ENCODE results near the gene NCBP2.

Gene NCBP2

DNA sequence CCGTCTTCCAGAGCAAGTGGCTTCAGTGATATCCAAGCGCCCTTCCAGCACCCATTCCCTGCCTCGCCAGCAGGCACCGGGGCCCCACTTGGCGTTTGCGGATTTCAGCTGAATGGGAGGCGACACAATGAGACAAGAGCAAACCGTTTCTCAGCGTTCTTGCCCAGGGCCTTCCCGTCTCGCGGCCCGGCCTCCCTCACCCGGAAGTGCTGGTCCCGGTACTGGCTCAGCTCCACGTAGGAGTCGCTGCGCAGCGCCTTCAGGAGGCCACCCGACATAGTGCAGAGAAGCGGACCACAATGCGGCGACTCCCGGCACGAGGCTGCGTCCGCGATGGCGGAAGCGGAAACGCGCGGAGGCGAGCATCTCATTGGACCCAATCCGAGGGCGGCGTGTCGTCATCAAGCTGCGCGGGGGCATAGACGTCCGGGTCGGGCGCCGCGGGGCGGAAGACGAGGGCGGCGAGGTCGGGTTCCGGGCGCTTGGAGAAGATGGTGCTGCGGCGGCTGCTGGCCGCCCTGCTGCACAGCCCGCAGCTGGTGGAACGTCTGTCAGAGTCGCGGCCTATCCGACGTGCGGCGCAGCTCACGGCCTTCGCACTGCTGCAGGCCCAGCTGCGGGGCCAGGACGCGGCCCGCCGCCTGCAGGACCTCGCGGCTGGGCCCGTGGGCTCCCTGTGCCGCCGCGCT lies at the start of gene NCBP2:
NCBP2 (minus strand) TSS at position 303 of the 689 bp plus-strand sequence; CDS start at position 278, 25 bp downstream.
- peak; percentile 94 to 99 (median 96) for DNase-seq
- intact Hi-C loops (cut with DNase I), result loop anchor here (1.0 to 5.0 kb wide), 4 partner anchors 76 to 625 kb away; partner anchors contain the start of genes CEP19, DYNLT2B, FBXO45 and PIGX

DNA sequence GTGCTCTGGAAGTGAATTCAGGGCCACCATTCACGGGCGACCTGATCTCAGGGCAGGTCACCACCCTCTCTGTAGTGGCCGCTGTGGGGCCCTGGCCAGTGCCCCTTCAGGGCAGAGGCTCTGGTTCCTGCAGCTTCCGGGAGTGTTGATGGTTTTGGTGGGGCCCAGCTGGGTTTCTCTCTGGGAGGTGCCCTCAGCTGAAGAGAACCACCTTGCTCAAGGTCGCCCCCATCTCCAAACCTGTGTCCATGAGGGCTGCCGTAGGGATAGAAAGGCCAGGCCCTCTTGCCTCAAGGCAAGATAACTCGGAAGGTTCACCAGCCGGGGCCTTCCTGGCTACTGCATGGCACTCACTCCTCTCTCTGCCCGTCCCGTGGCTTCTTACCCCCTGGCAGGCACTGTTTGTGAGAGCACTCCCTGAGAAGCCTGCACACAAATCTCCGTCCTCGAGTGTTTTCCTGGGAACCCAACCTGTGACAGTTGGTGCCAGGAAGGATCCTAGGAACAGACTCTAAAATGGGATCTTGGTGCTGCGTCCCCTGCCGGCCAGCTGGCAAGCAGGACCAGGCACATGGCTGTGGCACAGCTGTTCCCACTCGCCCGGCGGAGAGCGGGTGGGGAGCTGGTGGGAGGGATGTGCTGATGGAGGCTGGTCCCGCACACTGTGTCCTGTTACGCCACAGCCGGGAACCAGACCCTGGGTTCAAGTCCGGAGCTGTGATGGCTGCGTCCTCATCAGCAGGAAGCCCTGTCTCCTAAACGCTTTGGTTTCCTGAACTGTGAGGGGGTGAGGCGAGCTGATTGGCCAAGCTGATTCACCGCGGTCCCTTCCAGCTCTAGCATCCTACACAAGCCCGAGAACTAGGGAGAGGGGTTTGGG lies 49.5 kb upstream of the NCBP2 start:
- DNase-seq, result peak in 9 of 10 donors; percentile 28 to 95 (median 63)
- intact Hi-C loops (cut with DNase I), result no loop called here

DNA sequence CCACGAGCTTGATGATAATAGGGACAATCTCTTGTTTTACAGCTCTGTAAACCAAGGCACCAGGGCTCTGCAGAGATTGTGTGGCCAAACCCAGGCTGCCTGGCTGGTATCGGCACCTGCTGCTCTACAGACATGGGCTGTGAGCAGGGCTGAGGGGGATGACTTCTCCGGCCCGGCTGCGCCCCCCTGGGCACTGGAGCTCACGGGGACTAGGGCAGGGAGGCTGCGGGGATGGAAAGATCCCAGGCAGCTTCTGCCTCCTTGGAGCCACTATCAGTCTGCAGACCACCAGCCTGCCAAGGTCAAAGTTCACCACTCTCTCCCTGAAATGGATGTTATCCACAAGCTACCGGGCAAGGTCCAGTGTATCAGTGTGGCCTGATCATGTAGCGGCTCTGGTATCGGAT lies 48.3 kb upstream of the NCBP2 start:
- intact Hi-C loops (cut with DNase I), result no loop called here
- DNase-seq, result peak in 2 of 10 donors; percentile 36 to 71

DNA sequence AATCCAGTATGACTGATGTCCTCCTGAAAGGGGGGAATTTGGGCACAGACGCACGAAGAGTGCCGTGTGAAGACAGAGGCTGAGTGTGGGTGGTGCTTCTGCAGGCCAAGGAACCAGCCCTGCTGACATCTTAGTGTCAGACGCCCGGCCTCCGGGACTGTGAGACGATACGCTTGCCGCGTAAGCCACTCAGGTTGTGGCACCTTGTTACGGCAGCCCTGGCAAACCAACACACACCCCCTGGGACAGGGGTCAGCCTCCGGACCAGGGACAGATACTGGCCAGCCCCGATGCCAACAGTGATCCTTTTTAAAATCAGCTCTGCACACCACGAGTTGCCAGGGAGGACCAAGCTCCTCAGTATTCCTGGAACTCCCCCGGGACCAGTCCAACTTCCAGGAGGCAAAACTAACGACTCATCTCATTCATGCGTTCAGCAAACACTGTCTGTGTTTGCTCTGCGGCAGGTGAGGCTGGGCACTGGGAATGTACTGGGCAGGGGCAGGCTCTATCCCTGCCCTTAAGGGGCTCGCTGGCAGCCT lies 47.5 kb upstream of the NCBP2 start:
- DNase-seq, result peak in 3 of 10 donors; percentile 66 to 87 (median 67)
- intact Hi-C loops (cut with DNase I), result no loop called here

DNA sequence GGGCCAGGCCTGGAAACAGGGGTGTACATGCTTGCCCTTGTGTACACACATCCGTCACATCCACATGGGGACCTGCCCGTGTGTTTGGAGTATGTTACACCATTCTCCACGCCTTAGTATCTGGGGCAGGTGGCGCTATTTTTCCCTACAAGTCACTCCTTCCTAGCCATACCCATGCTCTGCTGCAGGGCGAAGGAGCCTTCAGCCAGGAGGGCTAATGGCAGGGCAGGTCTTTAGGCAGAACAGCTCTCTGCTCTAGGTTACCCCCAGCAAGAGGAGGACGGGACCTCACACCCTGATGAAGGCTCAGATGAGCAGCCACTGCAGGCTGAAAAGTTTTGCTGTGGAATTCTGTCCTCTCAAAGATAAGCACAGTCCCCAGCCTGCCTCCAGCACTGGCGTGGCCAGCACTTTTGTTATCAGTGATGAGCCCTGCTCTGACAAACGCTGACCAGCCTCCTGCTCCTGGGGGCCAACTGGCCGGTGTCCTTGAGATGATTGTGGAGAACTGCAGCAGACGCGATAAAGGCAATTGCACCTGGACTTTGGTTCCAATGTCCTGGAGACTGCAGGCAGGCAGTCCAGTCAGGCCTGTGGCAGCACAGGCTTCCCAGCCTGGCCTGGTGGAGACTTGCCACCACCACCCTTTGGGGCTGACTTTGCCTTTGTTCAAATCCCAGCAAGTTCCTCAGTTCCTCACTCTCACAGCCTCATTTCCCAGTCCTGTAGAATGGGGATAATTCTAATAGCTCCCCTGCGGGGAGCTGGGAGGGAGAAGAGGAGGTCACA lies 46.1 kb upstream of the NCBP2 start:
- intact Hi-C loops (cut with DNase I), result no loop called here
- peak in 3 of 10 donors; percentile 33 to 58 (median 58) for DNase-seq

DNA sequence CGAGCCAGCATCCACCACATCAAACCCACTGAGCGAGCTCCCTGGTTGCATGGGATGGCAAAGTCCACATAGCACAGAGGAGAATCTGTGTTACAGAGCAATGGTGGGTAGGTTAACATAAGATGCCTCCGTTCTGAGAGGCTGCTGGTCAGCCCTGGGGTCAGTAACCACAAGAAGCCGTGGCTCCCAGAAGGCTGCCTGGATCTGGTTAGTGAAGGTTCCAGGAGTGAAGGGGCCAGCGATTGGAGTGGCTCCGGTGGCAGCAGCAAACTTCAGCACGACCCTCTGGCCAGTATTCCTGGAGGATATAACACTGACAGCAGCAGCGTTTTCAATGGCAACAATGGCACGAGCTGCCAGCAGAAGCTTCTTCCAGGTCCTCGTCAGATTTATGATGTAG lies 44.7 kb upstream of the NCBP2 start:
- peak in 3 of 10 donors; percentile 15 to 52 (median 20) for DNase-seq
- intact Hi-C loops (cut with DNase I), result no loop called here

DNA sequence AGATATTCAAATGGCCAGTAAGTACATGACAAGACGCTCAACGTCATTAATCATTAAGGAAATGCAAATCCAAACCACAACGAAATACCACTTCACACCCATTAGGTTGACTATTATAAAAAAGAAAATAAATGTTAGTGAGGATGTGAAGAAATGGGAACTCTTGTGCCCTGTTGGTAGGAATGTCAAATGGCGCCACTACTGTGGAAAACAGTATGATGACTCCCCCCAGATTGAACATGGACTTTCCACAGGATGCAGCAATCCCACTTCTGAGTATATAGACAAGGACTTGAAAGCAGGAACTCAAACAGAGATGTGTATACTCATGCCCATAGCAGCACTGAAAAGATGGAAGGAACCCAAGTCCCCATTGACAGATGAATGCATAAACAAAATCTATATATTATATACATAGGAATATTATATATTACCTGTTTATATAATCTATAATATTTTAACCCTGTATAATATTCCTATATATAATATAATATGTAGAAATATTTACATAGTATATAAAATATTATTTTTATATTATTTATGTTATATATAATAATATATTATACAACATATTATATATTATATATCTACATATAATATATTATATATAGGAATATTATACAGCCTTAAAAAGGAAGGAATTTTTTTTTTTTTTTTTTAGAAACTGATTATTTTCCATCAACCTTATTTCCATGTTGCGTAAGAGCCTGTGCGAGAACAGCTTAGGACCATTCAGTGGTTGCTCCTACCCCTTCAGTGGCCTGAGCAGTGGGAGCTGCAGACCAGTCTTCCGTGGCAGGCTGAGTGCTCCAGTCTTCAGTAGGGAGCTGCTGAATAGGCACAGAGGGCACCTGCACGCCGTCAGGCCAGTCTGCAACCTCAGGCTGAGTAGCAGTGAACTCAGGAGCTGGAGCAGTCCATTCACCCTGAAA lies 43.9 kb upstream of the NCBP2 start:
- intact Hi-C loops (cut with DNase I), result no loop called here
- peak in 2 of 10 donors; percentile 35 to 43 for DNase-seq

DNA sequence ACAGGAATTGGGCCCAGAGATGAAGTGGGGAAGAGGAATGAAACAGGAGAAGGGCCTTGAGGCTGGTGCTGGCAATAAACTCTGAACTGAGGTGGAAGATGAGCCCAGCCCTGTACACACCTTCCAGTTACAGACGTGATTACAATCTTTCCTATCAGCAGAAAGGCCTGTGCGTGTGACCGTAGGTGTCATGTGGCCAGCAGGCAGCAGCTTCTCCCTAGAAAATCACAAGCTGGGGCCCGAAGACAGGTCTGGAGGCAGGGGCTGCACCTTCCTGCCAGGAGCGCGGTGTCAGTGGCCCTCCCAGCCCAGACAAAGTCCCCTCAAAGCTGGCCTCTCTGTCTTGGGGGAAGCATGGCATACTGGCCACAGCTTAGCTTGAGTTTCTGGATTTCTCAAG lies 43.0 kb upstream of the NCBP2 start:
- peak in 1 of 10 donors; percentile 56 for DNase-seq
- intact Hi-C loops (cut with DNase I), result no loop called here

DNA sequence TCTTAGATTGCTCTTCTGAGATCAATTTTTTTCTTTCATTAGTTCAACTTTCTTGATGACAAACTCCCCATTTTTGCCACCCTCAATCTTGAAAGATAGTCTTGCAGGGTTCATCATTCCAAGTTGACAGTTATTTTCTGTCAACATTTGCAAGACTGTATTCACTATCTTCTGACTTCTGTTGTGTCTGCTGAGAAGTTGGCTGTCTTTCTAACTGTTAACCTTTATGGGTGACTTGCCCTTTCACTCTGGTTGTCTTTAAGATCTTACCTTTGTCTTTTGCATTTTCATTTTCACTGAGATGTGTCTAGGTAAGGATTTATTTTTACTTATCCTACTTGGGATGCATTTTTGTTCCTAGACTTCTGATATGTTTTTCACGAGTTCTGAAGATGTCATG lies 40.9 kb upstream of the NCBP2 start:
- intact Hi-C loops (cut with DNase I), result no loop called here

DNA sequence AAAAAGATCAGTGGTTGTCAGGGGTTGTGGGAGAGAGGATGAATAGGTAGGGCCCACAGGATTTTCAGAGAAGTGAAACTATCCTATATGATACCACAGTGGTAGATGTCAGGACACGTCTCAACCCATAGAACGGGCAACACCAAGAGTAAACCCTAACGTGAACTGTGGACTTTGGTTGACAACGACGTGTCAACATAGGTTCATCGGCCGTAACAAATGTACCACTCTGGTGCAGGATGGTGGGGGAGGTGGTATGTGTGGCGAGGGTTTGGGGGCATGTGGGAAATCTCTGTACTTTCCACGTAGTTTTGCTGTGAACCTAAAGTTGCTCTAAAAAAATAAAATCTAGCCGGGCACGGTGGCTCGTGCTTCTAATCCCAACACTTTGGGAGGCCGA lies 39.3 kb upstream of the NCBP2 start:
- intact Hi-C loops (cut with DNase I), result no loop called here
- no peak for DNase-seq

More for the DNA sequence above, 40.9 kb upstream of the NCBP2 start:
- no peak for DNase-seq

DNA sequence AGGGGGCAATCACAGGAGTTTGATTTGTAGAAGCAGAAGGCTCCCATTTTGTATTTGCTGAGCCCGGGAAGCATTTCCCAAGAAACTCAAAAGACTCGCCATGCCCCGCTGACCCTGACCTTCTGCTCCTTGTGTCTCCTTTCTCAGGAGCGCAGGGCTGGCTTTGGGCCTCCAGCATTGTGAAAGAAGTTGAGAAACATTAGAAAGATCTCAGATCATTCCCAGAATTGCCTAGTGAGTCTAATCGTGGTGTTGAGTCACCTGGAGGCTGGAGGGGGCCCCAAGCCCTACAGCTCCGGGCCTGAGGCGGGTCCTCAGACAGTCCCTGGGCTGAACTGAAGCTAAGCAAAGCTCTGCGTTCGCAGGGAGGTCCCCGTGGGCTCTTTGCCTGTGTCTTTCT lies 37.2 kb upstream of the NCBP2 start:
- DNase-seq, result peak in 1 of 10 donors; percentile 49
- intact Hi-C loops (cut with DNase I), result no loop called here

DNA sequence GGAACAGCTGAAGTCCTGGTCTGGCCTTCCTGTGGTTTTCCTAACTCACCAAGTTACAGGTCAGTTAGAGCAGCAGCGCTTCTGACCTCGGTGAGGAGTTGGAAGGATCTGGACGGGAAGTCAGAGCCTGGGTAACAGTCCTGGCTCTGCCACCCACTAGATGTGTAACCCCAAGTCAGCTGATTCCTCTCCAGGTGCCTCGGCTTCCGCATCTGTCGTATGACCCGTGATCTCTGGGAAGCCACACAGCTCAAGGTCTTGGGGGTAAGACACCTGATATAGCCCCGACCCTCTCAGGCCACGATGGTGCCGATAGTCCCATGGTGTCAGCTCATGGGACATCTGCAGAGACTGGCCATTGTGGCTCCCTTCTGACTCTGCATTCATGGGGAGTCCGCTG lies 34.6 kb upstream of the NCBP2 start:
- intact Hi-C loops (cut with DNase I), result no loop called here
- peak in 1 of 10 donors; percentile 49 for DNase-seq

DNA sequence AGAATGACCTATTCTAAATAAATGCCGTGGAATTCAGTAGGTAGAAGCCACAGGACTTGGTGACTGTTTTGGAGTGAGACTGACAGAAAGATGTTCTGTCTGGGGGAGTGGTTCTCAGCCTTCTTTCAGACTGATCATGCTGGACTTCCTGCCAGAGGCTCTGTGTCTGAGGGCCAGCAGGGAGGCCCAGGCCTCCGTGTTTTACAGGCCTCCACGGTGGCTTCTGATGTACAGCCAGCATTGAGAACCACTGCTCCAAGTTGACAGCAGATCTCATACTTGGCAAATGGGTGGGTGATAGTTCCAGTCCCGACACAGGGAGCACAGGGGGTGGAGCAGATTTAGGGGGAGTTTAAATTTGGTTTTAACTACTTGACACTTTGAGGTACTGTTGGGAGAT lies 33.0 kb upstream of the NCBP2 start:
- intact Hi-C loops (cut with DNase I), result no loop called here
- no peak for DNase-seq

DNA sequence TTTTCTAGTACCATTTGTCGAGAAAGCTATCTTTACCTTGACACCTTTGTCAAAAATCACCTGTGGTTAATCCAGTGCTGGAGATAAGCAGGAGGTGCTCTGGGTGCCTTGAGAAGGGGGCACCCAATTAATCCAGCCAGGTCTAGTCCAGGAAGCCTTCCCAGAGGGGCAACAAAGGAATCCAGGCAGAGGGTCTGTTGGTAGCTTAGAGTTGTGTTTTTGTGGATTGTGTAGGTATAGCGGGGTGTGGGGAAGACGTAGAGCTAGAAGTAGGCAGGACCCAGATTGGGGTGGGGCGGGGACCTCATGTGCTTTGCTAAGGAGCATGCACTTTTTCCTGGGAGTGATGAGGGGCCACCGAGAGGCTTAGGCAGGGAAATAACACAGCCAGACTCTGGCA lies 32.3 kb upstream of the NCBP2 start:
- no peak for DNase-seq
- intact Hi-C loops (cut with DNase I), result no loop called here

DNA sequence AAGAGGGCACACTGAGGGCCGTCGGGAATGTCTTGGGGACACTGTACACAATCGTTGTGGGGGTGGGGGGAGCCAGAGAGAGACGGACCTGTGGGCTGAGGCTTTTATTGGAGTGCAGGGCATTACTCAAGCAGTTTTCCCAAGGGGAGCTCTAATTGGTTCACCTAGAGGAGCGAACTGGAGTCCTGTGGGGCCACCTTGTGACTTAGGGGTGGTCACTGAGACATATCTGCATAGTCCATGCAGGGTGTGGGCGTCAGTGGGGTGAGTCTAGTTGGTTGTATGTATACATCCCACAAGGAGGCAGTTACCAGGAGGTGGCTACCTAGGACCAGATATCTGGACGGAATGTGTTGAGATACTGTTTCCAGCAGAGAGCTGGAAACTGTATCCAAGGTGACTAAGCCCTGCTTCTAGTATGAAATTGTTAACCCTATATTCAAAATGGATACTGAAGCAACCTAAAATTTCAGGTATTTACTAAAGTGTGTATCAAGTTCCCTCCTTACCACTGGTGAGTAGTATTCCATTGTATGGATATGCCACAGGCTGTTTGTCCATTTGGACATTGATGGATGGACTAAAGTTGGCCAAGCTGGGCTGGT lies 28.9 kb upstream of the NCBP2 start:
- intact Hi-C loops (cut with DNase I), result loop anchor here (2.0 kb wide), 1 partner anchor 362 kb away; no protein-coding TSS in a partner anchor
- DNase-seq, result no peak

DNA sequence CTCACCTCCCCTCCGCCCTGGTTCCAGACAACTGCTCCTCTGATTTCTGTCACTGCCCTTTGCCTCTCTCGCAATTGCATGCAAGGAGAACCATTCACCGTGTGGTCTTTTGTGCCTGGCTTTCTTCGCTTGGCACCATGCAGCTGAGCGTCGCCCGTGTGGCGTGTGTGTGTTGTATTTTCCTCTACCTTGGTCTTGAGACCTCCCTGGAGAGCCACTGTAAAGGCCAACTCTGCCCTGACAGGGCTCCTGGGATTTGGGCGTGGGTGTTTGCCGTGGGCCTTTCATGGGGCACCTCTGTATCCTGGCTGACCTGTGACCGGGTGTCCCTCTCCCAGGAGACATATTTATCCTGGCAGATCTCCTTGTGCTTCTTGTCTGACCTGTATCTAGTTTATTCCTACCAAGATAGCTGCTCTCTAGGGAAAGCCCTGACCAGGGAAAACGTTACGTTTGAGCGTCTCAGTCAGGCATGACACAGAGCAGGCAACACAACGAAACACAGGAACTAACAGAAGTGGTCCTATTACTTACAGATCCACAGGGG lies 28.3 kb upstream of the NCBP2 start:
- intact Hi-C loops (cut with DNase I), result loop anchor here (2.0 kb wide), 1 partner anchor 362 kb away; no protein-coding TSS in a partner anchor
- no peak for DNase-seq

DNA sequence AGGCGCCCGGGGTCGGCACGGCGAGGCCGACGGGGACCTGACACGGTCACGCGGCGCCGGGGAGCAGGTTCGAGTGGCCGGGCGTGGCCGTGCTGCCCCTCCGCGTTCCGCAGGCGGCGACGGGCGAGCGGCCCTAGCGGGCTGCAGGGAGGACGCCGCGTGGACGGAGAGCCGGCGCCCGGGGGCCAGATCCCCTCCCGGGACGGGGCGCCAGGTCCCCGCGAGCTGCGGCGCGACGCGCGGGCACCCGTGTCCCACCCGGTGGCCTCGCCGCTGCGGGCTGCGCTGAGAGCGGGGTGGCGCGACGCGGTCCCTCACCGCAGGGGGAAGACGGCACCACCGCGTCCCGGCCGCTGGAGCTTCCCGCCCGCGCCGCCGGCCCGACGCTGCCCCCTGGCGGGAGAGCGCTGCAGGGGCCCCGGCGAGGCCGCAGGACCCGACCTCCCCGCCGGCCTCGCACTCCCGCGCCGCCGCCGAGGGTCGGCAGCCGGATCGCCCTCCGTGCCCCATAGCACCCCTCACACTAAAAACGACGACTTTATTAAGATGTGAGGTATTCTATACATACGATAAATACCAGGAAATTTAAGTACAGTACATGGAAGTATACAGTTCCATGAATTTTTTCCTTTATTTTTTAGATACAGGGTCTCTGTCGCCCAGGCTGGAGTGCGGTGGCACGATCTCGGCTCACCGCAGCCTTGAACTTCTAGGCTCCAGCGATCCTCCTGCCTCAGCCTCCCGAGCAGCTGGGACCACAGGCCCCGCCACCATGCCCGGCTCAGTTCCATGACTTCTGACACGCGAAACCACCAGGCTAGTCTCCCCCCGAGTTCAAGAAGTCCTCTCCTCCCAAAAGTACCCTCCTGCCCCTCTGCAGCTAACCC lies 27.6 kb upstream of the NCBP2 start:
- DNase-seq, result peak in 6 of 10 donors; percentile 35 to 92 (median 59)
- intact Hi-C loops (cut with DNase I), result loop anchor here (2.0 to 10.0 kb wide), 2 partner anchors 135 to 361 kb away; no protein-coding TSS in a partner anchor

All from posterior cingulate gyrus (tissue), 11 donors.